AG08395 (cell line): Measurements from ENCODE around the gene MKRN1.
"Not testable (repeated sequence)": the region's sequence is repeated elsewhere in the genome, so short reads cannot be mapped to it uniquely, and the experiment has no call there.

Source experiments
- DNase-seq: peaks from one replicate; pipeline ENCODE4 v3.0.0; 2012; ENCODE audit warnings: mixed read lengths, low spot score

MKRN1 gene

DNA sequence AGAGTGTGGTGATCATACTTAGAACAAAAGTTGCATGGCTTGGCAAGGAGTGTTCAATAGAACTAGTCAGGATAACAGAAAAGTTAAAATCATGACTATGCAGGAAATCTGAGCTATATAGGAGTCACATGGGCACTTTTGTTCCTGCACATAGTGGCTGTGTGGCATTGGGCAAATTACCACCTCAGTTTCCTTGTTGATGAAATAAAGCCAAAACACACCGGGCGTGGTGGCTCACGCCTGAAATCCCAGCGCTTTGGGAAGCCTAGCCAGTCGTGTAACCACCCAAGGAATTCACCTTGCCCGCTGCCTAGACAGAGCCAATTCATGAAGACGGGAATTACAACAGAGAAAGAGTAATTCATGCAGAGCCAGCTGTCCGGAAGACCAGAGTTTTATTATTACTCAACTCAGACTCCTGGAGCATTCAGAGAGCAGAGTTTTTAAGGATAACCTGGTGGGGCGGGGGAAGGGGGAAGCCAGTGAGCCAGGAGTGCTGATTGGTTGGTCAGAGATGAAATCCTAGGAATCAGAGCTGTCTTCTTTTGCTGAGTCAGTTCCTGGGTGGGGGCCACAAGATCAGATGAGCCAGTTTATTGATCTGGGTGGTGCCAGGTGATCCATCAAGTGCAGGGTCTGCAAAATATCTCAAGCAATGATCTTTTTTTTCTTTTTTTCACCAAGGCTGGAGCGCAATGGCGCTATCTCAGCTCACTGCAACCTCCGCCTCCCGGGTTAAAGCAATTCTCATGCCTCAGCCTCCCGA is 6.4 kb upstream of the MKRN1 start:
- DNase-seq, result no peak

DNA sequence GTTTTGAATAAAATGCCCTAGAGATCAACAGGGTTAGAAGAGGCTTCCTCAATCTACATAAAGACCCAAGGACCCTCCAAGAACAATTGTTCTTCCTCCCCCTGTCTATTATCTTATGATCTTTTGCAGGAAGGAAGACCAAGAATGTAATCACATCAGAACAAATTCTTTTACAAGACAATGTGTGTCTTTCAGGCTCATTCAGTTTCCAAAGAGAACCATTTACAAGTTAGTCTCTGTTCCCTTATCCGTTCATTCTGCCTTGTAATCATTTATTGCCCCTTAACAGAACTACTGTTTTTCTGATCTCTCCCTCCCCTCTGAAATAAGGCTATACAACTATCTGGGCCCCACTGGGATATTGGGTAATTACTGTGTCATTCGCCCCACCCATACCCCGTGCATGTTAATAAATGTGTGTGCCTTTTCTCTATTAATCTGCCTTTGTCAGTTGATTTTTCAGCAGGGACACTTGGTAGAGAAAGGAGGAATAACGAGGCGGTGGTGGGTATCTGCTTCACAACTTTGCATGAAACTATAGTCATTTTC is 5.7 kb upstream of the MKRN1 start:
- DNase-seq, result no peak

DNA sequence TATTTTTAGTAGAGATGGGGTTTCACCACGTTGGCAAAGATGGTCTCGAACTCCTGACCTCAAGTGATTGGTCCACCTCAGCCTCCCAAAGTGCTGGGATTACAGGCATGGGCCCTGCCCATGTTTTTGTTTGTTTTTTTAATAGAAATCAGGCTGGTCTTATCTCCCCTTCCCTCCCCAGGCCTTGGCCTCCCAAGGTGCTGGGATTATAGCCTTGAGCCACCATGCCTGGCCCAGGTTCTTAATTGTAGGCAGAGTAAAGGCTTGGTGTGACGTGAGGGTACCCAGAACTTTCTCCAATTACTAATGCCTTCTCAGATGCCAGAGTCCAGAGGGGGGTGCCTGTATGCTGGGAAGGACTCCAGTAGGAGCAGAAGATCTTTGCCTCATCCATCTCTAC is 5.2 kb upstream of the MKRN1 start:
- no peak for DNase-seq

DNA sequence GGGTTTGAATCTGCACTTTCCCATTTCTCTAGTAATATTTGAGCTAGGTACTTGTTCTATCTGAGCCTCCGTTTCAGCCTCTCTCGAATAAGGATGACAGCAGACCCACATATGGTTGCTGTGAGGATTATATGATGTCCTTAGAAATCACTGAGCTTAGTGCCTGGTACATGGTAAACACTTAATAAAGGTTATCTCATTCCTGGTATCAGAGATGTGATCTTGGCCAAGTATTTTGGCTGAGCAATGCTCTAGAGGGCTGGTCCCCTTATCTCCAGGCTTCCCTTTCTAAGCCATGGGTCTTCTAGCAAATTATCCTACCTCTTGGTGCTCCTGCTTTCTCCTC is 407 bp upstream of the MKRN1 start:
- no peak for DNase-seq

DNA sequence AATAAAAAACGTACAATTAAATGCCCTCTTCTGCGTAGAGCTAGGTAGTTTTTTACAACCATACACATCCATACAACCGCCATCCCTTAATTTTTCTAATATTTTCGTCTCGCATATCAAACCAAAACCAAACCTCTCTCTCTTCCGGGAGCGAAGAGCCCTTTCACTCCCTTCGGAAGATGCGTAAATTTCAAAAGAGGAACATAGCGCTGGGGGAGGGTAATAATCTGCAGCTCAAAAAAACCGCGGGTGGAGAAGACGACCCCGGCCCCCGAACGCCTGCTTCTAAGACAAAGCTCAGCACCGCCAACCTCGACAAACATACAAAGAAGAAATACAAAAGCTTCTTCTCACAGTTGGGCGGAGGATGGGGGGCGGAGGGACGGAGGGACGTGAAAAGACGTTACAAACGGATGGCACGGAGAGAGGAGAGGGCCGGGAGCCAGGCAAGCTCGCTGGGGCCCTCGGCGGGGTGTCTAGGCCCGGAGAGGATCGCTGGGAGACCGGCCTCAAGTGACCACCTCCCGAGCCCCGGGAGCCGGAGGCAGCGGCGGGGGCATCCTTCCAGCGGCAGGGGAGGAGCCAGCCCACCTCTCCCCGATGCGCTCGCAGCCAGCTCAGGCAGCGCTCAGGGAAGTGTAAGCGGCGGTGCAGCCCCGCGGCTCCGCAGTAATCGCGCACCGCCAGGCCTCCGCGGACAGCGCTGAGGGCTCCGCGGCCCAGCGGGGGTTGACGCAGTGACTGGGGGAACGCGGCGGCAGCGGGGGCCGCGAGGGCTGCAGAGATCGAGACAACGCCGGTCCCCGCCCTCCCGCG is 851 bp downstream of the MKRN1 start:
- DNase-seq, result peak; percentile 39

DNA sequence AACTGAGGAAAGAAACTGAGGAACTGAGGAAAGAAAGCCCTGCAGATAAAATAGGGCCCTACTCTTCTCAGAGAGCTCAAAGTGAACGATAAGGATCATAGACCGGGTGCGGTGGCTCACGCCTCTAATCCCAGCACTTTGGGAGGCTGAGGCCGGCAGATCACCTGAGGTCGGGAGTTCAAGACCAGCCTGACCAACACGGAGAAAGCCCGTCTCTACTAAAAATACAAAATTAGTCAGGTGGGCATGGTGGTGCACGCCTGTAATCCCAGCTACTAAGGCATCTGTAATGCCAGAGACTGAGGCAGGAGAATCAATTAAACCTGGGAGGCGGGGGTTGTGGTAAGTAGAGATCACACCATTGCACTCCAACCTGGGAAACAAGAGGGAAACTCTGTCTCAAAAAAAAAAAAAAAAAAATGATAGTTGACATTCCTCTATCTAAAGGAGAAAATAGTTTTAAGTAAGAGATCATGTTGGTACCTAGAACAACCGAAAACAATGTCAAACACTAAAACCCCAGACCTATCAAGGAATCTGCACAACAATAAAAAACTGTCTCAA is 2.5 kb downstream of the MKRN1 start:
- DNase-seq, result no peak

DNA sequence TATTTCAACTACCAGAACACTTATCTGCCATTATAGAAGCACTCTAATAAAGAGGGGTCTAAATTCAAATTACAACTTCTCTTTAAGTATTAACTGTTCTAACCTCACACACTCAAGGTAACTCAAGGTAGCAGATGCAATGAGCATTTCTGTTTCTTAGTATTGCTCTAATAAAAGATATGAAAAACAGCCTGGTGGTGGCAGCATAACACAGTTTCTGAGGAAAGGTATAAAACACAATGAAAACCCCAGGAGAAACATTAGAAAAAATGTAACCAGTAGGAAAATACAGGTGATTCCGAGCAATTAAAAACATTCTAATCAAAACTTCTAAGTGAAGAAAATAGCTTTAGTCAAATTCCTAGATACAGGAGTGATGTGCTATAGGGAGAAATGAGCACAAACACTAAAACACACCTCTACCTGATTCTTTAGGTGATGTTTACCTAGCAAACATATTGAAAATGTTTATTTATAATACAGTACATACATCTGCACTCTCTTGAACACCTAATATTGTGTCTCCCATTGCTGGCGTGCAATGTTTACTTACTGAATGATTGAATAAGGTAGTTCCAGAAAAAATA is 3.5 kb downstream of the MKRN1 start:
- DNase-seq, result peak; percentile 55

DNA sequence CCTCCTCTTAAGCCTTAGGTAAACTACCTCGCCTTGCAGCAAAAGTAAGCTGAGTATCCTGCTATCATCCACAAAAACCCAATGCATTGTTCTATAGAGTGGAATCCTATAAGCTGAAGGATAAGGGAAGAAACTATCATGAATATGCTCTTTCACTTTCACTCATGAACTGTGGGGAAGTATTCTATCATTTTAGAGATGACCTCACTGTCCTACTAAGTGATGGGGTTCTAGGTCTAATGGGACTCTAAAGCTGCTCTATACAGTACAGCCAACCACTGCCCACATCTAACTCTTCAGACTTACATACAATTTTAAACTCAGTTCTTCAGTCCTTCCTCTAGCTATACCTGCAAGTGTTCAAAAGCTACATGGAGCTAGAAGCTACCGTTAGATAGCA is 16.2 kb downstream of the MKRN1 start:
- no peak for DNase-seq

DNA sequence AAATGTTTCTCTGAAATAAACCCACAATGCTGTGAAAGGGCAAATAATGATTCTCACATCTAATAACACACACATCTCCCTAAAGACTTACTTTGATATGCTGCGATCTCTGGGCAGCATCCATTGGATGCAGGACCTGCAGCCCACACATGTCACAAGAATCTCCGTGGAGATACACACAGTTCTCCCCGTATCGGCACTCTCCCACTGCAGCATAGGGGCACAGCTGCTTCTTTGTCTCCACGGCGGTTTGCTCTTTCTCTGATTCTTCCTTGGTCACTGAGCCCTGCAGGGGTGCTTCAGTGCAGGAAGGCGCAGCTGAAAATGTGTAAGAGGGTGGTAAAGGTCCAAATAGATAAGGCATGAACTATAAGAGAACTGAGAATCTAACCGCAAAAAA is 20.4 kb downstream of the MKRN1 start:
- no peak for DNase-seq

DNA sequence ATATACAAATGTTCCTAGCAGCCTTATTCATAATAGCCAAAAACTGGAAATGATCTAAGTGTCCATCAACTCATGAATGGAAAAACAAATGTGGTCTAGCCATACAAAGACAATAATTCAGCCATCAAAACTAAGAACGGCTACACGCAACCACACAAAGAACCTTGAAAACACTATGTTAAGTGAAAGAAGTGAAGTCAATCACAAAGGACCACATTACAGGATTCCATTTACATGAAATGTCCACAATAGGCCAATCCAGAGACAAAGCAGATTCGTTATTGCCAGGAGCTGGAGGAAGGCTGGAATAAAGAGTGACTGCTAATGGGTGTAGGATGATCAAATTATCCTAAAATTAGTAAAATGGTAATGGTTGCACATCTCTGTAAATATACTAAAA is 21.1 kb downstream of the MKRN1 start:
- DNase-seq, result no peak

DNA sequence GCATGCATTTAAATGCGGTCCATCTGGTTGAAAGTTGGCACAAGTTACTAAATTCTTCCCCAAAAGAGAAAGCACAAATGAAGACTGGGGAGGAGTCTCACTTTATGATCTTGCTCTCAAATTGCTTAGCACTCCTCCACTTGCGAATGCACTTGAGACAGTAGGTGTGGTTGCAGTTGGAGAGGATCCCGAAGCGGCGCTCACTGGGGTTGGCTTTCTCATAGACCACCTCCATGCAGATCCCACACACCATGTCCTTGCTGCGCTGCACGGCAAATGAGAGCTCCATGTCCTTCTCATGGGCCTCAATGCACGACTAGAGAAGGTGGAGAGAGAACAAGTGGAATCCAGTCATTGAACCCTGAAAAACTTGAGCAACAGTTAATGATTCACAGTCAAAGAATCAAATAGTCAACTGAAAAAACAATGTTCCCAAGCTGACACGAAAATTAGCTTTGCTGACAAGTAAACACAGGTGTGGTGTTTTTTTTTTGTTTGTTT is 22.7 kb downstream of the MKRN1 start:
- no peak for DNase-seq

DNA sequence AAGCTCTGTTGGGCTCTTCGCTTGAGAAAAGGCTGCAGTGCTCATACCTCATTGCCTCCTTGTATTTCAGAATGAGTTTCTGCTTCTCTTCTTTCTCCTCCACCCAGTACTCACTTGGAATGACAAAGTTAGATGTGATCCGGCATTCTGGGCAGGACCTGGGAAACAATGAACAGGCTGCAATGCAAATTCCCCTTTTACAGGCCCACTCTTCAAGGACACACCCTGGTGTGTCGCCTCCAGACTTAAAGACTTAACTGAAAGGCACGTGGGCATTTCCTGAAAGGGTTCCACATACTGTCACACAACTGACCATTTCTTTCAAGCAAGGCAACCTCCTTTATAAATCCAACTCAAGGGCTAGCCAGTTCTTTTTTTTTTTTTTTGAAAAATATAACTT is 23.6 kb downstream of the MKRN1 start:
- DNase-seq, result no peak

DNA sequence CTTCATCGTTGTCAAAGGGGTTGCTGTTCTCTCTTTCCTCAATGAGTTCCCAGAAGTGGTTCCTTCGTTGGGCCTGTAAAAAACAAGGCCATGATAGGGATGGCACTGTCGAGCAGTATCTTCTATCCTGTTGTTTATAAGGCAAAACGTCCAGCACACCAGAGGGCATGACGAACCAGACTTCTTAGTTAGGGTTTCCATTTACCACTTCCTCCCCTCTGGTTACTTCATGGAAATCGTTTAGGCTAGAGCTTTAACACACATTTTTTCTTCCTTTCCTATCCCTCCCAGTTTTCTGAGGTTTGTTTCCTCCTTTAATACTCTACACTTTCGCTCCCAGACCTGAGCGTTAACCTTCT is 24.7 kb downstream of the MKRN1 start:
- no peak for DNase-seq

DNA sequence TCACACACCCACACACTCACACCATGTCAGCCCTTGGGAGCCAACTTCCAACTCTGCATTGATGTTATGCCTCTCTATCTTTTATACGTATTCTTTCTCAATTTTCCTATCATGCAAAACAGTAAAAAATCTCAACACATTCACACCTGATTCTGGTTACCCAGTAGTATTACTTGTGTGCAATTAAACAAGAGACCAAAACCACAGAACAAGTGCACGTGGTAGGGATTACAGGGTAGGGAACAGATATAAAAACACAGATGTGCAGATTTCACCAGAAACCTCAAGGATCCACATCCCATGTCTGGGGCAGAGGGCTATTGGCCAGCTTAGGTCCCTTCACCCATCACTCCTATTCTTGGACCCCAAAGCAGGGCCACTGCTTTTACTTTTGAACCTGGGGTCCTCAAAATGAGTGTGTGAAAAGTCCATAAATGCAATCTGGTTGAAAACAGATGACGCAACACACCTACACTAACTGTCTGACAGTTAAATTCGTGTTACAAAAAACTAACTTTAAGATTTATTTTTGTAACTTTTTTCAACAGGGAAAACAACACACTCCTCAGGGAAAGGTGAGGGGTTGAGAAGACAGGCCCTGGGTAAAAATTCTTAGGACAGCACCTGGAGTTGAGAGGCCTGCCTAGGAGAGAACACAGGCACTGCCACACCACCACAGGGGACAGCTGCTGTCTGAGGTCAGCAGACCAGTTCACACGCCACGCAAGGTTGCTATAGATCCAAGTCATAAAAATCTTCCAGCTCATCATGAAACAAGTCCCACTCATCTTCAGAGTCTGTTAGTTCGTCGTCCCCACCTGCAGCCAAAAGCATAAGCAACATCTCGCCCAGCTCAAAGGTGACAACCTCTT is 25.3 kb downstream of the MKRN1 start:
- DNase-seq, result not testable (repeated sequence)

DNA sequence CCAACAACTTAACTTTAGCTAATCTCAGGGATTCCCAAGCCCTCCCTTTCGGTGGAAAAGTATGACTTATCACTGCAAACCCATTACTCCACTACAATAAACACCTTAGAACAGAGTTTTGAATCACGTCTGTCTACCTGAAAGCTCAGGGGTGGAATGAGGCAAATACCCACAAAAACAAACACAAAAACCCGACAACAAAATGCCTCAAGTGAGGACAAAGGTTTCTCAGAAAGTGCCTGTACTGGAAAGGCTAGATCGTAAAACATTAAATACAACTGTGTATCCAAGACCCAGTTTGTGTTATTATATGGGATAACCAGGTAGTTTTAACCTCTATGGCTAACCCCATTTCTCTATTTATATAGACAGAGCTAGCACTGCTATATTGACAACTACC is 26.0 kb downstream of the MKRN1 start:
- no peak for DNase-seq

DNA sequence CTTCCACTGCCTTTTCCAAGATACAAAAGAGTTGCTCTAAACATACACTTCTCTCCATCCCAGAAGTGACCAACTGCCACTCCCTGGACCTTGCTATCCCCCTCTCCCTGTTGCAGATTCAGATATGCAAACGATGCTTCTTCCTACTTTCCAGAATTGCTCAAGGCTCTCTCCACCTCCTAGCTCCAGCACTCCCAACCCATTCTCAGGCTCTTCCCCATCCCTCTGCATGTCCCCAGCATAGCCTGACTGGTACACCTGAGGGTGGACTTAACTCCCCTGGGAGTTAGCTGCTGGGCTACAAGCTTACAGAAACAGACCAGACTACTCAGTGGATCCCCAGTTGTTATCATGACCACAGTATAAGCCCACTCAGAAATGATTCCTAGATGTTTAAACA is 27.6 kb downstream of the MKRN1 start:
- DNase-seq, result no peak

DNA sequence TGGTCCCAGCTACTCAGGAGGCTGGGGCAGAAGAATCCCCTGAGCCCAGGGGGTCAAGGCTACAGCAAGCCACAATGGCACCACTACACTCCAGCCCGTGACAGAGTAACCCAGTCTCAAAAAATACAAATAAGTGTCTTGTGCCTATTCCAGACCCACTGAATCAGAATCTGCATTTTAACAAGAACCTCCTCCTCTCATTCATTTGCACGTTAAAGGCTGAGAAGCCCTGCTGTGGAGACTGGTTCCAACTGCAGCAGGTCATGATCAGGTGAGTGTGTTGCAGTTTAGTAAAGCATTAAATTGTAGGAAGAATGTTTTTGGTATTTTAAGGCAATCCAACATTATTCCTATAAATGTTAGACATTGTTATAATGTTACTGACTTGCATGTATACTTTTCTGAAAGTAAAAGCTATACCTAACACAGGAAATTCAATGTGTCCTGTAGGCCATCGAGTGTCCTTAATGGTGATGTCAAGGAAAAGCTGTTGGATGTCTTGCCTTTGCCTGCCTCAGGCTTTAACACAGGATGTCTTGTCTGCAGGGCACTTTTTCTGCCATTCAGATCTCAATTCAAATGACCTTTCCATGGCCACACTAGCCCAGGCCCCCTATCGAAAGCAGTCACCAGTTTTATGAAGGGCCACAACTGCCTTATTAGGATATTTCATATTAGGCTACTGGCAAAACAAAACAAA is 30.4 kb downstream of the MKRN1 start:
- DNase-seq, result no peak

DNA sequence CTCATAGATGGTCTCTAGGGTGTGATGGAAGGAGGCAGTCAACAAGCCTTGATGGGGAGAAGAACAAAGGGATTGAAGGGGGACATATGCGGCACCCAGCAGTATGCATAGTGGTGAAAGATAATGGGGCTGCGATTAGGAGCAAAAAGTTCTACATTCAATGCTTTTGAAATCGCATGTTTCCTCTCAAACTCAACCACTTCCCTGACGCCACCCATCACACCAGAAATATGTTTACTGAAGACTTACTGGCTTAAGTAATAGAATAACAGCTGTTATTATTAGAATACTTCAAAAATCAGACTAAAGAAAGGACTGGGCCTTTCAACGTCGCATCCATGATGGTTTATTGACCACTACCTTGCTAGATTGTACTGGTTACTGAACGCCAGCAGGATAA is 31.5 kb downstream of the MKRN1 start:
- no peak for DNase-seq

DNA sequence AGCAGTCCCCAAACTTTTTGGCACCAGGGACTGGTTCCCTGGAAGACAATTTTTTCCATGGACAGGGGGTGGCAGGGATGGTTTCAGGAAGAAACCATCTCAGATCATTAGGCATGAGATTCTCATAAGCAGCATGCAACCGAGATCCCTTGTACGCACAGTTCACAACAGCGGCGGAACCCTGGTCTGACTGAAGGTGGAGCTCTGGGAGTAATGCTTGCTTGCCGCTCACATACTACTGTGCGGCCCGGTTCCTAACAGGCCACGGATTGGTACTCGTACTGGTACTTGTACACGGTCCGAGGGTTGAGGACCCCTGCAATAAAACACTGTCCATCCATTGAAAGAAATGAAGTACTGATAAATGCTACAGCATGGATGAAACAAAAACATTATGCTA is 32.8 kb downstream of the MKRN1 start:
- DNase-seq, result no peak

DNA sequence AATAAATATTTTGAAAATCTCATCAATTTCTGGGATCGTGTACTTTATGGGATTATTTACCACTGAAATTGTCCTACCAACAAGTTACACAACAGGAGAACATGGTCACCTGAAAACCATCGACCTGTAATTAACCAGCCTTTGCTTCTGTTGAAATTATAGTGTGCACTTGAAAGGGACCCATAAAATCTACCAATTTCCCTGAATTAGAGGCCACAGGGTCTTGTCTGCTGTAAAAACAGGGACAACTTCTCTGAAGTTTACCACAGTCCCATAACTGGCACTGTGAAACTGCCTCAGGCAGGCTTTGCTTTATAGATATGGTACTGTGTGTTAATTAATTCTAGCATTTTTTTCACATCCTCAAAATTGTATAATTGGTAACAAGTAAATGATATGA is 37.8 kb downstream of the MKRN1 start:
- DNase-seq, result no peak

DNA sequence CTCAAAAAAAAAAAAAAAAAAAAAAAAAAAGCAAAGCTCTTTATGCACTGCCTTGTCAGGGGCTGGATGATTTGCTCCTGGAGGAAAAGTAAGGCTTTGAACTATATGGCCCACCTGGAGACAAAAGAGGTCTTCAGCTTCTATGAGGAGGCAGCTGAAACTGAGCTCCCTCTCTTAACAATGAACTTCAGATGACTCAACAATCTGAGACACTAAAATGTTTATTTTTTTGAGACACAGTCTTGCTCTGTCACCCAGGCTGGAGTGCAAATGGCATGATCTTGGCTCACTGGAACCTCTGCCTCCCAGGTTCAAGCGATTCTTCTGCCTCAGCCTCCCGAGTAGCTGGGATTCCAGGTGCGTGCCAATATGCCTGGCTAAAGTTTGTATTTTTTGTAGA is 38.7 kb downstream of the MKRN1 start:
- no peak for DNase-seq
